HCT116 (cell line): ENCODE measurements around the gene SLC25A41. TPM values are rescaled to one million over a fixed set of nuclear protein-coding genes. Genes with fewer than 3 reads are reported as not detected.
A peak's percentile ranks its signal among the peaks of the same experiment; 100 is the strongest.
"Not testable (repeated sequence)": the region's sequence is repeated elsewhere in the genome, so short reads cannot be mapped to it uniquely, and the experiment has no call there.

ENCODE experiments used
- ATAC-seq: fragments of 200-7000 bp; cut with Tn5 transposase; 2 replicates; pipeline ENCODE4 v1.9.1; 2020; ENCODE audit warnings: mild to moderate bottlenecking, moderate library complexity
- BruUV-seq: library from RNA; stranded (reverse); fragments of 400-500 nt; replicated peaks from 2 replicates; lab custom pipeline; 2021; lab: Mats Ljungman, UMichigan
- CTCF ChIA-PET: fragments of 300-600 bp; sonication (Branson Sonifier 250); formaldehyde crosslinking; loops from one replicate; lab custom pipeline; 2021; ENCODE audit warnings: antibody characterized with exemption; lab: Charles Lee
- POLR2A ChIA-PET: fragments of 300-600, 350-600 bp; sonication (Branson Sonifier 250); formaldehyde crosslinking; loops from one replicate; lab custom pipeline; 2021; ENCODE audit warnings: antibody characterized with exemption; lab: Charles Lee
- RAD21 ChIA-PET, 2 experiments: fragments of 300-600 bp; sonication (Branson Sonifier 250); formaldehyde crosslinking; loops; one replicate each; lab custom pipeline; 2023; ENCODE audit warnings: low total read pairs in 2 of 2; ENCODE audit not compliant: uncharacterized antibody in 2 of 2, unreplicated experiment in 2 of 2, low non-redundant PET in 1 of 2; lab: Charles Lee
- DNase-seq: peaks from one replicate; pipeline ENCODE4 v3.0.0-alpha.2; 2010; ENCODE audit warnings: low read depth, low spot score
- H2AFZ ChIP-seq: fragments of 200-600 bp; shearing (Covaris generic), sonication (generic); 2 replicates; pipeline ENCODE4 v1.6.1; 2017; ENCODE audit warnings: low read depth, mixed run types, mixed read lengths, antibody characterized with exemption, low read length; ENCODE audit not compliant: poor library complexity, severe bottlenecking
- H3K27ac ChIP-seq: 2 replicates; pipeline ENCODE4 v1.5.1; 2012; ENCODE audit warnings: low read depth, low read length
- H3K27me3 ChIP-seq: fragments of 200-600 bp; sonication (generic); 2 replicates; pipeline ENCODE4 v1.6.1; 2016; ENCODE audit warnings: mixed run types, low read length, mixed read lengths; ENCODE audit not compliant: insufficient read depth
- H3K36me3 ChIP-seq, 2 experiments: fragments of 200-500 bp in 1 of 2; fragments of 200-600 bp in 1 of 2; sonication (Bioruptor generic) in 1 of 2; sonication (generic) in 1 of 2; 2 replicates each; pipeline versions ENCODE4 v1.5.1 to v1.6.1; 2014 to 2016; ENCODE audit warnings: low read length in 2 of 2, inconsistent platforms in 1 of 2, mixed read lengths in 1 of 2, mixed run types in 1 of 2; ENCODE audit not compliant: insufficient read depth in 2 of 2, control insufficient read depth in 1 of 2
- H3K4me1 ChIP-seq, 2 experiments: fragments of 200-600 bp in 1 of 2; sonication (generic) in 1 of 2; 2 replicates each; pipeline versions ENCODE4 v1.5.1 to v1.6.1; 2012 to 2017; ENCODE audit warnings: low read length in 2 of 2, inconsistent platforms in 1 of 2, mild to moderate bottlenecking in 1 of 2, mixed read lengths in 1 of 2, mixed run types in 1 of 2, moderate library complexity in 1 of 2; ENCODE audit not compliant: insufficient read depth in 2 of 2, control insufficient read depth in 1 of 2
- H3K4me2 ChIP-seq: fragments of 200-600 bp; sonication (generic); 2 replicates; pipeline ENCODE4 v1.6.1; 2017; ENCODE audit warnings: mixed run types, low read length, mixed read lengths
- H3K4me3 ChIP-seq, 2 experiments: fragments of 200-600 bp in 1 of 2; sonication (generic) in 1 of 2; replicated peaks in 1 of 2; 2 replicates each; pipeline ENCODE4 v1.5.1; 2011 to 2016; ENCODE audit warnings: low read length in 2 of 2, control low read depth in 1 of 2, low read depth in 1 of 2, mild to moderate bottlenecking in 1 of 2, mixed read lengths in 1 of 2, mixed run types in 1 of 2
- H3K79me2 ChIP-seq: fragments of 200-600 bp; sonication (generic); 2 replicates; pipeline ENCODE4 v1.6.1; 2017; ENCODE audit warnings: mild to moderate bottlenecking, mixed run types, low read length, moderate library complexity, mixed read lengths; ENCODE audit not compliant: insufficient read depth
- H3K9ac ChIP-seq: fragments of 200-600 bp; sonication (generic); 2 replicates; pipeline ENCODE4 v1.6.1; 2016; ENCODE audit warnings: low read length, mixed read lengths
- H3K9me2 ChIP-seq: fragments of 200-600 bp; sonication (generic), shearing (Covaris generic); 2 replicates; pipeline ENCODE4 v1.6.1; 2017; ENCODE audit warnings: mixed run types, mild to moderate bottlenecking, moderate library complexity; ENCODE audit not compliant: insufficient read depth
- H3K9me3 ChIP-seq, 2 experiments: fragments of 200-500 bp in 1 of 2; fragments of 200-600 bp in 1 of 2; sonication (Bioruptor generic) in 1 of 2; sonication (generic) in 1 of 2; 2 replicates each; pipeline ENCODE4 v1.6.1; 2014 to 2017; ENCODE audit warnings: low read length in 2 of 2, mixed read lengths in 2 of 2, inconsistent platforms in 1 of 2, low read depth in 1 of 2, mild to moderate bottlenecking in 1 of 2, mixed run types in 1 of 2, moderate library complexity in 1 of 2; ENCODE audit not compliant: control insufficient read depth in 1 of 2, insufficient read depth in 1 of 2
- H4K20me1 ChIP-seq: fragments of 200-600 bp; sonication (generic), shearing (Covaris generic); 2 replicates; pipeline ENCODE4 v1.6.1; 2017; ENCODE audit warnings: mixed run types, mild to moderate bottlenecking, moderate library complexity; ENCODE audit not compliant: insufficient read depth
- CBX3 ChIP-seq: IDR thresholded peaks from 2 replicates; pipeline ENCODE4 v1.6.1; 2012; ENCODE audit warnings: low read depth
- EGR1 ChIP-seq: IDR thresholded peaks from 2 replicates; pipeline ENCODE4 v1.6.1; 2012; ENCODE audit warnings: low read depth
- EZH2 ChIP-seq: fragments of 200-600 bp; sonication (generic); IDR thresholded peaks from 2 replicates; pipeline ENCODE4 v1.6.1; 2017; ENCODE audit warnings: antibody characterized with exemption, mixed run types
- EZH2phosphoT487 ChIP-seq: fragments of 200-600 bp; IDR thresholded peaks from 2 replicates; pipeline ENCODE4 v1.6.1; 2018; ENCODE audit warnings: antibody characterized with exemption, borderline replicate concordance
- JUND ChIP-seq: IDR thresholded peaks from 2 replicates; pipeline ENCODE4 v1.6.1; 2012
- SIN3A ChIP-seq: IDR thresholded peaks from 2 replicates; pipeline ENCODE4 v1.6.1; 2012; ENCODE audit warnings: low read depth
- SP1 ChIP-seq: IDR thresholded peaks from 2 replicates; pipeline ENCODE4 v1.6.1; 2012; ENCODE audit warnings: low read depth
- SRF ChIP-seq: IDR thresholded peaks from 2 replicates; pipeline ENCODE4 v1.6.1; 2012; ENCODE audit warnings: low read depth
- ZNF274 ChIP-seq: fragments of 200-500 bp; sonication (Bioruptor generic); IDR thresholded peaks from 2 replicates; pipeline ENCODE4 v1.6.1; 2014; ENCODE audit warnings: mild to moderate bottlenecking, low read depth, low read length, inconsistent platforms
- intact Hi-C: fragments of 100-400 bp; cut with micrococcal nuclease; formaldehyde crosslinking; loops from 2 replicates; pipeline ENCODE4 v1.10.0; 2022
- total RNA-seq: library from RNA; stranded (reverse); gene quantifications from one replicate; pipeline ENCODE4 v1.2.1, GENCODE V29; 2021; ENCODE audit not compliant: unreplicated experiment
- TF ChIP-seq, protein P1 (sequence below), 3 experiments: fragments of 200-600 bp in 1 of 3; sonication (generic) in 1 of 3; IDR thresholded peaks in 2 of 3; conservative IDR thresholded peaks in 1 of 3; 2 replicates each; pipeline ENCODE4 v1.5.1; 2012 to 2017; ENCODE audit warnings: low read depth in 2 of 3, low read length in 2 of 3, antibody characterized with exemption in 1 of 3, borderline replicate concordance in 1 of 3, control low read depth in 1 of 3, mild to moderate bottlenecking in 1 of 3, mixed read lengths in 1 of 3, mixed run types in 1 of 3, moderate library complexity in 1 of 3; ENCODE audit not compliant: insufficient read depth in 1 of 3
- TF ChIP-seq, protein P2 (sequence below): IDR thresholded peaks from 2 replicates; pipeline ENCODE4 v1.6.1; 2012
- TF ChIP-seq, protein P3 (sequence below): IDR thresholded peaks from 2 replicates; pipeline ENCODE4 v1.6.1; 2012
- TF ChIP-seq, protein P4 (sequence below): IDR thresholded peaks from 2 replicates; pipeline ENCODE4 v1.6.1; 2012; ENCODE audit warnings: low read depth

SLC25A41 gene
- total RNA-seq, 1 experiment from 2014 or later: 0.93 TPM

DNA sequence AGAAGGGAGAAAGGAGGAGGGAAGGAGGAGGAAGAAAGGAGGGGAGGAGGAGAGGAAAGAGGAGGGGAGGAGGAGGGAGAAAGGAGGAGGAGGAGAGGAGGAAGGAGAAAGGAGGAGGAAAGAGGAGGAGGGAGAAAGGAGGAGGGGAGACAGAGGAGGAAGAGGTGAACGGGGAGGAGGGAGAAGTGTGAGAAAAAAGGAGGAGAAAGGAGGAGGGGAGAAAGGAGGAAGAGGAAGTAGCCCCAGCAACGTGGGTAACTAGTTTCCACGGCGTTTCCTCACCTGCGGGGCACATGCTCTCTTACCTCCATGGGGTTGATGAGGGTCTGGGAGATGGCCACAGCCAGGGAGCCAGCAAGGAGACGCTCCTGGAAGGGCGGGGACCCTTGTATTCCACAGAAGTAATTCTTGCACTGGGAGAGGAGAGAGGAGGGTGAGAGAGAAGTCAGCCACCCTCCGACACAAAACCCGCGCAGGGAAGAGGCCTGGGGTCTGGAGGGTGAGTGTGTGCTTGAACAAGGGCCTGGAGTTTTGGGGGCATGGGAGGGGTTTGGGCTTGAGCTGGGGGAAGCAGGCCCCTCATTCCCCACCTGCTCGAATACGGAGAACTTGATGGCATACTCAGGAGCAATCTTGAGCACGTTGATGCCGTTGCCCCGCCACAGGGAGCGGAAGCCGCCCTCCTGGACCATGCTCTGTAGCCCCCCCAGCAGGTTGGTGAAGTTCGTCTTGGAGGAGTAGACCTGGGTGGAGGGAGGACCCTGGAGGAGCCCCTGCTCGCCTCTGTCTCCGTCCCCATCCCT lies 3.9 kb downstream of the SLC25A41 start:
- BruUV-seq: no TSS peak
- Histone ChIP-seq H3K9ac (no peak overlapping the region), H3K9me3 (no peaks in the 10 kb centered on the region), H2AFZ (no peak overlapping the region), H3K27me3 (no peaks in the 10 kb centered on the region), H3K79me2 (no peaks in the 10 kb centered on the region), H4K20me1 (no peaks in the 10 kb centered on the region), H3K4me1 (peaks cover 8 to 20% of the 10 kb centered on the region in 2 experiments; a peak in 3 of 4 replicates), H3K27ac (no peak overlapping the region), H3K4me2 (peak overlapping the region; percentile 31; the same call in 1 of the 2 replicates), H3K36me3 (no peaks in the 10 kb centered on the region), H3K9me2 (no peaks in the 10 kb centered on the region), H3K4me3 (peak overlapping the region in 1 of 2 experiments; percentile 2; a peak in 2 of 4 replicates)
- ATAC-seq: no peak
- ChIA-PET POLR2A (no interaction called here), CTCF (no interaction called here), RAD21 (no interaction called here)
- intact Hi-C loops: no loop called here
- TF ChIP-seq EZH2phosphoT487 (no peak), EZH2 (no peak), SIN3A (no peak), SP1 (no peak), SRF (no peak), CBX3 (no peak), EGR1 (no peak), ZNF274 (no peak), JUND (no peak)
- TF ChIP-seq, protein P1, sequence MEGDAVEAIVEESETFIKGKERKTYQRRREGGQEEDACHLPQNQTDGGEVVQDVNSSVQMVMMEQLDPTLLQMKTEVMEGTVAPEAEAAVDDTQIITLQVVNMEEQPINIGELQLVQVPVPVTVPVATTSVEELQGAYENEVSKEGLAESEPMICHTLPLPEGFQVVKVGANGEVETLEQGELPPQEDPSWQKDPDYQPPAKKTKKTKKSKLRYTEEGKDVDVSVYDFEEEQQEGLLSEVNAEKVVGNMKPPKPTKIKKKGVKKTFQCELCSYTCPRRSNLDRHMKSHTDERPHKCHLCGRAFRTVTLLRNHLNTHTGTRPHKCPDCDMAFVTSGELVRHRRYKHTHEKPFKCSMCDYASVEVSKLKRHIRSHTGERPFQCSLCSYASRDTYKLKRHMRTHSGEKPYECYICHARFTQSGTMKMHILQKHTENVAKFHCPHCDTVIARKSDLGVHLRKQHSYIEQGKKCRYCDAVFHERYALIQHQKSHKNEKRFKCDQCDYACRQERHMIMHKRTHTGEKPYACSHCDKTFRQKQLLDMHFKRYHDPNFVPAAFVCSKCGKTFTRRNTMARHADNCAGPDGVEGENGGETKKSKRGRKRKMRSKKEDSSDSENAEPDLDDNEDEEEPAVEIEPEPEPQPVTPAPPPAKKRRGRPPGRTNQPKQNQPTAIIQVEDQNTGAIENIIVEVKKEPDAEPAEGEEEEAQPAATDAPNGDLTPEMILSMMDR (IDR thresholded peaks at IDR 0.05 in 2 of 3, conservative IDR thresholded peaks at IDR 0.05 in 1 of 3; ENCODE audit: borderline replicate concordance in 1 of 3, insufficient read depth in 1 of 3, low read depth in 2 of 3, low read length in 2 of 3): no peak
- TF ChIP-seq, protein P2, sequence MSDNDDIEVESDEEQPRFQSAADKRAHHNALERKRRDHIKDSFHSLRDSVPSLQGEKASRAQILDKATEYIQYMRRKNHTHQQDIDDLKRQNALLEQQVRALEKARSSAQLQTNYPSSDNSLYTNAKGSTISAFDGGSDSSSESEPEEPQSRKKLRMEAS: no peak
- TF ChIP-seq, protein P3, sequence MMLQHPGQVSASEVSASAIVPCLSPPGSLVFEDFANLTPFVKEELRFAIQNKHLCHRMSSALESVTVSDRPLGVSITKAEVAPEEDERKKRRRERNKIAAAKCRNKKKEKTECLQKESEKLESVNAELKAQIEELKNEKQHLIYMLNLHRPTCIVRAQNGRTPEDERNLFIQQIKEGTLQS: no peak
- TF ChIP-seq, protein P4, sequence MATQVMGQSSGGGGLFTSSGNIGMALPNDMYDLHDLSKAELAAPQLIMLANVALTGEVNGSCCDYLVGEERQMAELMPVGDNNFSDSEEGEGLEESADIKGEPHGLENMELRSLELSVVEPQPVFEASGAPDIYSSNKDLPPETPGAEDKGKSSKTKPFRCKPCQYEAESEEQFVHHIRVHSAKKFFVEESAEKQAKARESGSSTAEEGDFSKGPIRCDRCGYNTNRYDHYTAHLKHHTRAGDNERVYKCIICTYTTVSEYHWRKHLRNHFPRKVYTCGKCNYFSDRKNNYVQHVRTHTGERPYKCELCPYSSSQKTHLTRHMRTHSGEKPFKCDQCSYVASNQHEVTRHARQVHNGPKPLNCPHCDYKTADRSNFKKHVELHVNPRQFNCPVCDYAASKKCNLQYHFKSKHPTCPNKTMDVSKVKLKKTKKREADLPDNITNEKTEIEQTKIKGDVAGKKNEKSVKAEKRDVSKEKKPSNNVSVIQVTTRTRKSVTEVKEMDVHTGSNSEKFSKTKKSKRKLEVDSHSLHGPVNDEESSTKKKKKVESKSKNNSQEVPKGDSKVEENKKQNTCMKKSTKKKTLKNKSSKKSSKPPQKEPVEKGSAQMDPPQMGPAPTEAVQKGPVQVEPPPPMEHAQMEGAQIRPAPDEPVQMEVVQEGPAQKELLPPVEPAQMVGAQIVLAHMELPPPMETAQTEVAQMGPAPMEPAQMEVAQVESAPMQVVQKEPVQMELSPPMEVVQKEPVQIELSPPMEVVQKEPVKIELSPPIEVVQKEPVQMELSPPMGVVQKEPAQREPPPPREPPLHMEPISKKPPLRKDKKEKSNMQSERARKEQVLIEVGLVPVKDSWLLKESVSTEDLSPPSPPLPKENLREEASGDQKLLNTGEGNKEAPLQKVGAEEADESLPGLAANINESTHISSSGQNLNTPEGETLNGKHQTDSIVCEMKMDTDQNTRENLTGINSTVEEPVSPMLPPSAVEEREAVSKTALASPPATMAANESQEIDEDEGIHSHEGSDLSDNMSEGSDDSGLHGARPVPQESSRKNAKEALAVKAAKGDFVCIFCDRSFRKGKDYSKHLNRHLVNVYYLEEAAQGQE: no peak
- no peak for DNase-seq

DNA sequence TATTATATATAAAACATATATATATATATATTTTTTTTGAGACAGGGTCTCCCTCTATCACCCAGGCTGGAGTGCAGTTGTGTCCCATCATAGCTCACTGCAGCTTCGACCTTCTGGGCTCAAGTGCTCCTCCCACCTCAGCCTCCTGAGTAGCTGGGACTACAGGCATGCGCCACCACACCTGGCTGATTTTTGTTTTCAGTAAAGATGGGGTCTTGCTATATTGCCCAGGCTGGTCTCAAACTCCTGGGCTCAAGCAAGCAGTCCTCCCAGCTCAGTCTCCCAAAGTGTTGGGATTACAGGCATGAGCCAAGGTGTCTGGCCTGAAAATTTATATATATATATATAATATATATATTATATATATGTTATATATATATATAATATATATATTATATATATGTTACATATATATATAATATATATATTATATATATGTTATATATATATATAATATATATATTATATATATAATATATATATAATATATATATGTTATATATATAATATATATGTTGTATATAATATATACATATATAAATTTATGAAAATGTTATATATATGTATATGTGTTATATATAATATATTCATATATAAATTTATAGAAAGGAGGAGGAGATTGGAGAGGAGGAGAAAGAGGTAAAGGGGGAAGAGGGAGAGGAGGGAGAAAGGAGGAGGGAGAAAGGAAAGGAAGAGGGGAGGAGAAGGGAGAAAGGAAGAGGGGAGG lies 4.7 kb downstream of the SLC25A41 start:
- BruUV-seq, H3K79me2 ChIP-seq, POLR2A ChIA-PET, DNase-seq, H3K9me2 ChIP-seq, RAD21 ChIA-PET, H3K27ac ChIP-seq, CTCF ChIA-PET, ATAC-seq, H3K36me3 ChIP-seq, H3K9me3 ChIP-seq, H4K20me1 ChIP-seq, H3K27me3 ChIP-seq, H3K9ac ChIP-seq, intact Hi-C loops, H2AFZ ChIP-seq: not testable (repeated sequence)
- peaks cover 8 to 20% of the 10 kb centered on the region in 2 experiments; a peak in 3 of 4 replicates for H3K4me1 ChIP-seq
- peak overlapping the region; percentile 31; the same call in 1 of the 2 replicates for H3K4me2 ChIP-seq
- peak overlapping the region in 1 of 2 experiments; percentile 2; a peak in 1 of 4 replicates for H3K4me3 ChIP-seq
